NCI-H1417 (cell line): Measurements from ENCODE around the gene COMMD1.
A peak's percentile ranks its signal among the peaks of the same experiment; 100 is the strongest.

Experiments
- DNase-seq, 3 experiments: peaks; one replicate each; lab custom pipeline; 2025; lab: John Stamatoyannopoulos, UW

Gene COMMD1

GRCh38 chr2:62177392-62178049 is 272.0 kb downstream of the COMMD1 start:
- DNase-seq: no peak

GRCh38 chr2:62178741-62179271 is 273.3 kb downstream of the COMMD1 start:
- no peak for DNase-seq

DNA sequence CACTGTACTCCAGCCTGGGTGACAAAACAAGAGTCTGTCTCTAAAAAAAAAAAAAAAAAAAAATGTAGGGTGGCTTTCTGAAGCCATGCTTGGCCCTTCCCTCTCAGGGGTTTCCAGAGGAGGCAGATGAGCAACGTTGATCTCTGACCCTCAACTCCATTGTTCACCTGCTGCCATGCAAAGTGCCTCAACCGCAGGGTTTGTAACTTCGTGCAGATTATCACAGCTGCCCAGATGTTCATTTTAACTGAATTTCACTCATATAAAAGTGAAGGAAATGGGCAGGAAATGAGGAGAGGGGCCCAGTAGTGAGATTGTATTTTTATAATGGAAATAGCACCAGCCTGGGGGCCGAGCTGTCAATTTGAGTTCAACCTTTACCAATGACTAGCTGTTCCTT is 275.5 kb downstream of the COMMD1 start:
- no peak for DNase-seq

DNA sequence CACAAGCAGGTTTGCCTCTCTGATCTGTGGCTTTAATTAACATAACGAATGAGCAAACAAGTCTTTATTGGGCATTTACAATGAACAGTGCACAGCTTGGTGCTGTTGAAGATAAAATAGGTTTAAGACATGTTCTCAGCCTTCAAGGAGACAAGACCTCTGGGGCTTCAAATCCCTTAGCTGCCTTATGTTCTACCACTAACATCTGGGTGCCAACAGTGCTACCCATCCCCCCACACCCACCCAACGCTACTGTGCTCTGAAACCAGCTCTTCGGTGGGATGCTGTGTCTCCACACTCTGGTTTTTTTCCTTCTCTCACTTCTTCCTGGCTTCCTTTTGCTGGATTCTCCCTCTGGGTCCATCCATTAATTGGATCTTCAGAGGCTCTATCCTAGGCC is 276.4 kb downstream of the COMMD1 start:
- DNase-seq: peak in 1 of 3 experiments; percentile 16

DNA sequence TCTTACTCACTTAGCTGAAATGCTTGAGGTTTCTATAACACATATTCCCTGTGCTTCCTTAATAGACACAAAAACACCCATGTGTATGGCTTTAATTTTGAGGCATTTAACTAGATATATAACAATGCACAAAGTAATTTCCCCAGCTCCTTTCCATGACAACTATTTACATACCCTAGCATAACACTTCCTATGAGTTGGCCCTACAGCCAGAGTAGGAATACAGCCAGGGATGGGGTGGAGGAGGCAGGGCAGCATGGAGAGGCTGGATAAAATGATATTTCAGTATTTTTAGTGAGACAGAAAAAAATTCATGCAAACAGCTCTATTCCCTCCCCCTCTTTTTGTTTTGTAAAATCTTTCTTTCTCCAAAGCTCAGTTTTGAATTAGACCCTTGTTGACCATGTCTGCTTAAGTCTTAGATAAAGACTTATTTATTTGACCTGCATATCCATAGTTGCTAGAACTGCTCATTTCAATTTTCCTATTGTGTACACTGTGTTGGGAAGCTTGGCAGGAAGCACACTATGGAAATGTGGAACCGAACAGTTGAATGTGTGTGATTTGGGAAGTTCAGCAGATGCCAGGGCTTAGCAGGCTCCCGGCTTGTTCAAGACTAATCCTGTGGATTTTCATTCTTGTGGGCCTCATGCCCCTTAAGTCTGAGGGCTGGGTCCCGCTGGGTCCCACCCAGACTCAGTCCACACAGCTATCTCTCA is 279.2 kb downstream of the COMMD1 start:
- no peak for DNase-seq
